GM10266 (cell line): ENCODE data around the gene GARIN5A.

ENCODE experiments used
- DNase-seq: peaks from one replicate; pipeline ENCODE4 v3.0.0; 2012; ENCODE audit errors: extremely low spot score
- CTCF ChIP-seq: IDR thresholded peaks from 2 replicates; pipeline ENCODE4 v1.5.1; 2012; ENCODE audit warnings: mild to moderate bottlenecking, low read depth; ENCODE audit not compliant: control insufficient read depth, insufficient read depth; ENCODE audit errors: missing control alignments

GARIN5A gene

GRCh38 chr19:50516964-50517703 lies 40.5 kb upstream of the GARIN5A start:
- no peak for TF ChIP-seq CTCF

DNA sequence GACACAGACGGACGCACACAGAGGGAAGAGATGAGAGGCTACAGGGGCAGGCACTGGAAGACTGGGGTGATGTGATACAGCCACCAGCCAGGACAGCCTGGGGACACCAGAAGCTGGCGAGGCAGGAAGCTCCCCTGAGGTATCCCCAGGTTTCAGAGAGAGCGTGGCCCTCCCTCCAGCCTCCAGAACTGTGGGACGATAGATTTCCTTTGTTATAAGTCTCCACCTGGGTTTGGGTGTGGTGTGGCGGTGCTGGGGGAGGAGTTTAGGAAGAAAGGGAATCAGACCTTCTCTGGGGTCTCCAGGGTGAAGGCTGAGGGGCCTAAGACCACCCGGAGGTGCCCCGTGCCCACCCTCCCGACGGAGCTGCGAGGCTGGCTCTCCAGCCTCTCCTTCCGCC lies 39.8 kb upstream of the GARIN5A start:
- DNase-seq: no peak
- no peak for TF ChIP-seq CTCF

More at GRCh38 chr19:50516964-50517703, 40.5 kb upstream of the GARIN5A start:
- DNase-seq: peak; percentile 56

DNA sequence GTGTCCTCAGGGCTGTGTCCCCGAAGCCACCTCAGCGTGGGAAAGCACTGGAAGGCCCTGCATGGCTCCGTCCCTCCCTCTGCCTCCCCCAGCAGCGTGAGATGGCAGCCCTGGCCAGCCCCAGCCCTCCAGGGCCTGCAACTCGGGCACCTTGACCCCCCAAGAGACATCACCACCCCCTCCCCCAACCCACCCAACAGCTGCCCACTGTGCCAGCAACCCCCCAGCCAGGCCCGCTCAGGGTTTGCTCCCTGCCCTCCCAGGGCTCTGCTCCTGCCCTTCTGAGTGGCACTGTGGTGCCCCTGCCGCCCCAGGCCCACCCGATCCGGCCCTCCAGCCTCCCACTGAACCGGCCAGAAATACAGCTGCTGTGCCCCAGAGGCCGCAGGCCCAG lies 38.5 kb upstream of the GARIN5A start:
- no peak for DNase-seq

GRCh38 chr19:50514346-50515167 lies 37.9 kb upstream of the GARIN5A start:
- DNase-seq: no peak
- no peak for TF ChIP-seq CTCF

More for the DNA sequence above, 38.5 kb upstream of the GARIN5A start:
- TF ChIP-seq CTCF: no peak

GRCh38 chr19:50513746-50514345 lies 37.2 kb upstream of the GARIN5A start, which contains the start of gene ASPDH:
Gene ASPDH, minus strand, starts transcription at chr19:50513913. Its CDS starts 90 bp downstream, at chr19:50513823.
- no peak for DNase-seq

More at GRCh38 chr19:50513746-50514345, 37.2 kb upstream of the GARIN5A start, which contains the start of gene ASPDH:
- TF ChIP-seq CTCF: no peak
